Measurements from ENCODE around the gene MRRF. TPM values are rescaled to one million over a fixed set of nuclear protein-coding genes. Genes with fewer than 3 reads are reported as not detected.

The MRRF gene
- total RNA-seq, 4 donors from 2014 or later: 33.2 to 55.7 (median 47.2) TPM

GRCh38 chr9:122291458-122291857 lies 26.8 kb downstream of the MRRF start:
- H3K4me1 ChIP-seq: no peaks in the 10 kb centered on the region
- H3K27ac ChIP-seq: no peak overlapping the region
- H3K9me3 ChIP-seq: no peaks in the 10 kb centered on the region
- ATAC-seq (no peak), DNase-seq (no peak)
- no peak for TF ChIP-seq CTCF (IDR thresholded peaks at IDR 0.05 in 4 of 5, conservative IDR thresholded peaks at IDR 0.05 in 1 of 5)
- TF ChIP-seq POLR2A (IDR thresholded peaks at IDR 0.05): no peak
- H3K4me3 ChIP-seq: no peak overlapping the region
- peaks cover 0 to 60% of the 10 kb centered on the region in 2 donors for H3K36me3 ChIP-seq
- intact Hi-C loops (cut with DNase I; ENCODE audit: low total_unique reads): no loop called here
- no peaks in the 10 kb centered on the region for H3K27me3 ChIP-seq
- in situ Hi-C loops (cut with MboI; ENCODE audit: low sequenced_read_pairs in 4 of 4): loop anchor here in 1 of 4 donors (25.0 kb wide), 1 partner anchor 521 kb away; the partner anchor contains the start of gene OR1K1

- Histone ChIP-seq H3K36me3 (peaks cover 2 to 48% of the 10 kb centered on the region in 2 donors), H3K27me3 (no peaks in the 10 kb centered on the region), H3K27ac (no peak overlapping the region), H3K4me3 (no peak overlapping the region), H3K9me3 (no peaks in the 10 kb centered on the region), H3K4me1 (no peaks in the 10 kb centered on the region)
- intact Hi-C loops (cut with DNase I; ENCODE audit: low total_unique reads) (no loop called here), in situ Hi-C loops (cut with MboI; ENCODE audit: low sequenced_read_pairs in 4 of 4) (loop anchor here in 1 of 4 donors (25.0 kb wide), 1 partner anchor 518 kb away; the partner anchor contains the start of gene OR1K1)
- DNase-seq (no peak), ATAC-seq (no peak)
- no peak for TF ChIP-seq CTCF (IDR thresholded peaks at IDR 0.05 in 4 of 5, conservative IDR thresholded peaks at IDR 0.05 in 1 of 5)
- no peak for TF ChIP-seq POLR2A (IDR thresholded peaks at IDR 0.05)
These were observed 29.8 kb downstream of the MRRF start for GRCh38 chr9:122294531-122294930.

DNA sequence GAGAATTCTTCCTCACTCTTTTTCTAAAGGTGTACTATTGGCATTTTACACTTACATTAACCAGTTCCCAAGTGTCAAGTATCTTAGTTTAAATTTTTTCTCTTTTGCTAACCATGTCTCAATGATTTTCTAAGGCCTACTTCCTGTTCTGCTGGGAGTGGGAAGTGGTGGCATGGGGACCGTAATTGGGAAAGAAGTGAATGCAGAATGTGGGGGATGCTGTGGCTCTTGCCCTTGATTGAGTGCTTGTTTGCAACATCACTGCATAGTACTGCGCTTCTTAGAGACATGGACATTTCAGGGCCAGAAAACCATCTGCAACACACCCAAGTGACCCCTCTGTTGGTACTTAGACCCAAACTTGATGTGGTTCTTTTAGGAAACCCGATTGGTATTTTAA lies 32.8 kb downstream of the MRRF start:
- in situ Hi-C loops (cut with MboI; ENCODE audit: low sequenced_read_pairs in 4 of 4): loop anchor here in 1 of 4 donors (25.0 kb wide), 1 partner anchor 515 kb away; the partner anchor contains the start of gene OR1K1

DNA sequence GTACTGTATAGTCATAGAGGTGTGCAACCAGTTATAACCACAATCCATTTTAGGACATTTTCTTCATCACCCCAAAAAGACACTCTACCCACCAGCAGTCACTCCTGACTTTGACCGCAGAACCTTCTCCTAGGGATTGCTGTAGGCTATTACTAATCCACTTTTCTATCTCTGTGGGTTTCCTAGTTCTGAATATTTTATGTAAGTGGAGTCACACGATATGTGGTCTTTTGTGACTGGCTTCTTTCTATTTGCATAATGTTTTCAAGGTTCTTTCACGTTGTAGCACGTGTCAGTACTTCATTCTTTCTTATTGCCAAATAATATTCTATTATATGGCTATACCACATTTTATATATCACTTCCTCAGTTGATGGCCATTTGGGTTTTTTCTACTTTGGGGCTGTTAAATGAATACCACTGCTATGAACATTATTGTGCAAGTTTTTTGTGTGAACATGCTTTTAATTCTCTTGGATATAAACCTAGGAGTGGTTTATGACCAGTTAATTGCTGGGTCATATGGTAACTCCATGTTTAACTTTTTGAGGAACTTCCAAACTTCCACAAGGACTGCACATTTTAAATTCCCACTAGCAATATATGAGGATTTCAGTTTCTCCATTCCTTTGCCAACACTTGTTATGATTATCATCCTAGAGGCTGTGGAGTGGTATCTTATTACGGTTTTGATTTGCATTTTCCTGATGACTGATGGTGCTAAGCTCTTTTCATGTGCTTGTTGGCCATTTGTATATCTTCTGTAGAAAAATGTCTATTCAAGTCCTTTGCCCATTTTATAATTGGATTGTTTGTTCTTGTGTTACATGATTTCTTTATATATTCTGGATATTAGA lies 37.8 kb downstream of the MRRF start:
- intact Hi-C loops (cut with DNase I; ENCODE audit: low total_unique reads) (no loop called here), in situ Hi-C loops (cut with MboI; ENCODE audit: low sequenced_read_pairs in 4 of 4) (no loop called here)
- Histone ChIP-seq H3K4me3 (no peak overlapping the region), H3K9me3 (no peaks in the 10 kb centered on the region), H3K27me3 (no peaks in the 10 kb centered on the region), H3K36me3 (peaks cover 0 to 30% of the 10 kb centered on the region in 2 donors), H3K27ac (no peak overlapping the region), H3K4me1 (peaks cover 8 to 9% of the 10 kb centered on the region in 2 donors)
- no peak for ATAC-seq
- no peak for TF ChIP-seq CTCF (IDR thresholded peaks at IDR 0.05 in 4 of 5, conservative IDR thresholded peaks at IDR 0.05 in 1 of 5)
- TF ChIP-seq POLR2A (IDR thresholded peaks at IDR 0.05): no peak
- no peak for DNase-seq

More for the DNA sequence above, 32.8 kb downstream of the MRRF start:
- Histone ChIP-seq H3K27ac (no peak overlapping the region), H3K27me3 (no peaks in the 10 kb centered on the region), H3K9me3 (no peaks in the 10 kb centered on the region), H3K36me3 (peaks cover 2 to 38% of the 10 kb centered on the region in 2 donors), H3K4me3 (no peak overlapping the region), H3K4me1 (no peaks in the 10 kb centered on the region)
- DNase-seq (no peak), ATAC-seq (no peak)
- TF ChIP-seq POLR2A (IDR thresholded peaks at IDR 0.05) (no peak), CTCF (IDR thresholded peaks at IDR 0.05 in 4 of 5, conservative IDR thresholded peaks at IDR 0.05 in 1 of 5) (no peak)
- intact Hi-C loops (cut with DNase I; ENCODE audit: low total_unique reads): no loop called here
